Omental fat pad (tissue), 4 donors: Measurements from ENCODE around the gene INPP4A. TPM values are rescaled to one million over a fixed set of nuclear protein-coding genes. Genes with fewer than 3 reads are reported as not detected.

ENCODE experiments used
- ATAC-seq: fragments of 150-250 bp; one replicate; pipeline ENCODE4 v1.9.1; 2016; ENCODE audit warnings: mild to moderate bottlenecking, moderate library complexity; ENCODE audit not compliant: low FRiP score
- DNase-seq: peaks from one replicate; pipeline ENCODE4 v3.0.0-alpha.2; 2019; ENCODE audit warnings: low spot score
- CTCF ChIP-seq, 3 donors: fragments of 450-650 bp; IDR thresholded peaks; one replicate each; pipeline ENCODE4 v1.5.1; 2016 to 2017; ENCODE audit warnings: antibody characterized with exemption in 3 of 3, mild to moderate bottlenecking in 3 of 3, moderate library complexity in 2 of 3
- total RNA-seq, 4 donors: library from RNA; depleted of rRNA; stranded (reverse); fragments of >200 nt; gene quantifications; one replicate each; pipeline ENCODE4 v1.1.0, GENCODE V29; 2016

Gene INPP4A
- total RNA-seq, 4 donors from 2014 or later: 19.6 to 32.2 (median 28.0) TPM

- ATAC-seq: no peak
- TF ChIP-seq CTCF (IDR thresholded peaks at IDR 0.05): no peak
- no peak for DNase-seq
Observed at GRCh38 chr2:98560256-98560771, 115.7 kb downstream of the INPP4A start.

GRCh38 chr2:98561018-98561417, 116.4 kb downstream of the INPP4A start:
- no peak for DNase-seq
- no peak for ATAC-seq
- TF ChIP-seq CTCF (IDR thresholded peaks at IDR 0.05): no peak

GRCh38 chr2:98561902-98562695, 117.4 kb downstream of the INPP4A start:
- no peak for ATAC-seq
- DNase-seq: no peak
- no peak for TF ChIP-seq CTCF (IDR thresholded peaks at IDR 0.05)

GRCh38 chr2:98563394-98563793, 118.7 kb downstream of the INPP4A start:
- DNase-seq (no peak), ATAC-seq (no peak)
- TF ChIP-seq CTCF (IDR thresholded peaks at IDR 0.05): no peak

- no peak for DNase-seq
- no peak for ATAC-seq
- no peak for TF ChIP-seq CTCF (IDR thresholded peaks at IDR 0.05)
Observed at GRCh38 chr2:98564541-98565132, 120.0 kb downstream of the INPP4A start.

GRCh38 chr2:98565286-98565860, 120.7 kb downstream of the INPP4A start:
- no peak for TF ChIP-seq CTCF (IDR thresholded peaks at IDR 0.05)
- no peak for DNase-seq
- ATAC-seq: no peak
